GM19438 (cell line): ENCODE data around the gene MIPOL1.

Experiments
- ATAC-seq: cut with Tn5 transposase; IDR thresholded peaks from one replicate; pipeline ENCODE4 v1.9.1; 2021; ENCODE audit warnings: low read depth; ENCODE audit not compliant: unreplicated experiment

Gene MIPOL1

GRCh38 chr14:37593511-37594237 is 395.9 kb downstream of the MIPOL1 start:
- no peak for ATAC-seq

- ATAC-seq, result no peak
Observed at GRCh38 chr14:37594238-37594970, 396.7 kb downstream of the MIPOL1 start.

- ATAC-seq, result no peak
Observed at GRCh38 chr14:37594971-37595808, 397.5 kb downstream of the MIPOL1 start, which contains the start of the genes FOXA1 and TTC6. Gene FOXA1 (minus strand): TSS chr14:37595249. CDS start chr14:37594972, 277 bp downstream. Gene TTC6 (plus strand): TSS chr14:37595629. CDS start chr14:37622065, 26,436 bp downstream.

DNA sequence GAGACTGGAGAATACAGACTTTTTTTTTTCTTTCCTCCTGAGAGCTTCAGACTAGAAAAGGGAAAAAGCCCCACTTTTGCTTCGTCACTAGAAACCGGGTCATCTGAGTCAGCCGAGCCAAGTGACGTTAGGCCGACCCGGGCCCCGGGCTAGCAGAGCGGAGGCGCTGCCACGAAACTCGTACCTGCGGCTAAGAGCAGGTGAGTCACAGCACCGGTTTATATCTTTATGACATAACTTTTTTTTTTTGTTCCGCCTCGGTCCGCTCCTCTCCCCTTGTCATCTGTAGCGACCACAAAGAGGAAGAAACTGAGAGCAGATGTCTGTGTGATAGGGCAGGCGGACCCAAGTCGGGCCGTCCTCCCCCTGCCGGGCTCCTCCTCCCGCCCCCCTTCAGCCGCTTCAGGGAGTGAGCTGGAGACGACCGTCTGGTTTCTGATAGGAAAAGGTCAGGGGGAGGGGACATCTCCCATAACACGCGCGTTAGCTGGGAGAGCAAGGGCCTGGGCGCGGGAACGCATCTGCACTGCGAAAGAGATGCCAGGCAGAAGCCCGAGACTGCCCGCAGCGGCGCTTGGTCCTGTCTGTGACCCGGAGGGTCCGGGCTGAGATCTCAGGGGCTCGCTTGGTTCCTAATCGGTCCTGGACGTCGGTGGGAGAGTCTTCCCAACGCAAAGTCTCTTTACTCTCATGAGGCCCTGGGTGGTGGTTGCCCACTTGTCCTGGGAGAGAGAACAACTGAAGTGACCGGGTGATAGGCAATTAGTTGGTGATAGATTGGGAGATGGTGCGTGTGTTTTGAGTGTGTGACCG is 398.3 kb downstream of the MIPOL1 start:
- no peak for ATAC-seq

DNA sequence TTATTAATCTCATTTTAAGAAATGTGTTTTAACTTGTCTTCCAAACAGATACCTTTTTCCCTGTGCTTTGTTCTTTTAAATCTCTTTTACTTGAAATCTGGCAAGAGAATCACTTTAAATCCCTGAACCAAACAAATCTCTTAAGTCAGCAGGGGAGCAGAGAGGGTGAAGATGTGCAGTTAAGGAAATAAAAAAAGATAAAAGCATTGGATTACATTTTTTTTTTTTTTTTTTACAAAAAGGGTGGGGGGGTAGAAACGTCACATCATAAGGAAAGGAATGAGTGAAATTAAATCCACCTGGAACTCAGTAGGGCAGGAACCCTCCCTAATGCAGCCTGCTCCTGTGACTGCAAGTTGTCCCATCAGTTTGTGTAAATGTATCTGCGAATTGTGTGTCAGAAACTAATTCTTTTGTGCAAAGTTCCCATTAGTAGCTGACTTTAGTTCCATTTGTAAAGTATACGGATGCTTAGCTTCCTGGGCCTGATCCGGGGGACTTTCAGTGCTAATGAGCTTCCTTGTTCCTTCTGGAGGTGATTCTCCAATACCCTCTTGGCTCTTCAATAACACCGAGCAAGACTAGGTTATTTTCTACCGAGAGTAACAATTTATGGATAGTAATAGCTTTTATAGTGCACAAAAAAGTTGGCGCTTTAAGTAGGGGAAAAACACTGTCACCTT is 399.2 kb downstream of the MIPOL1 start:
- no peak for ATAC-seq

DNA sequence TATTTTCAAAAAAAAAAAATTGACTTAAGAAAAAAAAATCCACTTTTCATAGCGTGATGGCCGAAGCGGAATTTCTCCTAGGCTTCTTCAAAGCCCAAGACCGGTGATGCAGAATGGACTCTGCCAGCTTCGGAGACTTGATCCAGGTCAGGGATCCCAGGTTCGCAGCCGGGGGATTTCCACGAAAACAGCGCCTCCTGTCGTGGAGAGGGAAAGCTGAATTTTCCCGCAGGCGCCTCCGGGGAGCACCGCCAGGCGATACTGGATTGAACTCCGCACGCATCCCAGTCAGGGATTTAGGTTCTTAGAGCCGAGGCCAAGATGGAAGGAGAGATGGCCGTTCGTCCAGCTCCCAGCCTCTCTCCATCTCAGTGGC is 399.8 kb downstream of the MIPOL1 start:
- ATAC-seq, result no peak

- no peak for ATAC-seq
Observed at GRCh38 chr14:37597914-37598746, 400.4 kb downstream of the MIPOL1 start.

DNA sequence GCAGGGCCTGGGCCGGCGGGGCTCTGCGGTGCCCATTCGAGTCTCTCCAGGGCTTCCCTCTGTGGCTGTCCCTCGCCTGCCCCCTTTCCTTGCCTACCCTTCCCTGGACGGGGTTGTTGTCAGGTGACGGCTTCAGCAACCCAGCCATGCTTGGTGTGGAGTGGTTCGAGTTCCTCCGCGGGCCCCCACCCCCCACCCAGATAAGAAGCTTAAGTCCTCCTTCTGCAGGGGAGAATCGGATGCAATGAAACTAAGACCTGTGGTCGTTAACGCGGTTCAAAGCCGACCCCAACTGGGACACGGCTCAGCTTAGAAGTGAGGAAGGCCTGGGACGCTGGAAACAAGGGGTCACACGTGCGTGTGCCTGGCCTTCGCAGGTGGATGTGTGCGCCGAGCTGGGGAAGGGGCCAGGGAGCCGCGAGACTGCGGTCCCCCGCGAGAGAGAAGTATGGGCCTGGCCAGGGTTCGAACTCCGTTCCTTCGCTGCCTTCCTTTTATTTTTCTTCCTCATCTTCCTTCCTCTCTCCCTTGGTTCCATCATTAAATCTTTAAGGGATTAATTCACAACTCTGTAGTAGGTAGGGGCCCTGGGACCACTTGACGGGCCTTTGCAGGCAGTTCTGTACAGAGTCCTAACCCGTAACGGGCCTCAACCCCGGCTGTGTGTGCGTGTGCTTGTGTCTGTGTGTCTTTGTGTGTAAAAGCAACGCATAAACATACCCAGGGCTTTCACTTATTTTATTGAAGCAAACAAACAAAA is 401.2 kb downstream of the MIPOL1 start:
- ATAC-seq, result no peak

DNA sequence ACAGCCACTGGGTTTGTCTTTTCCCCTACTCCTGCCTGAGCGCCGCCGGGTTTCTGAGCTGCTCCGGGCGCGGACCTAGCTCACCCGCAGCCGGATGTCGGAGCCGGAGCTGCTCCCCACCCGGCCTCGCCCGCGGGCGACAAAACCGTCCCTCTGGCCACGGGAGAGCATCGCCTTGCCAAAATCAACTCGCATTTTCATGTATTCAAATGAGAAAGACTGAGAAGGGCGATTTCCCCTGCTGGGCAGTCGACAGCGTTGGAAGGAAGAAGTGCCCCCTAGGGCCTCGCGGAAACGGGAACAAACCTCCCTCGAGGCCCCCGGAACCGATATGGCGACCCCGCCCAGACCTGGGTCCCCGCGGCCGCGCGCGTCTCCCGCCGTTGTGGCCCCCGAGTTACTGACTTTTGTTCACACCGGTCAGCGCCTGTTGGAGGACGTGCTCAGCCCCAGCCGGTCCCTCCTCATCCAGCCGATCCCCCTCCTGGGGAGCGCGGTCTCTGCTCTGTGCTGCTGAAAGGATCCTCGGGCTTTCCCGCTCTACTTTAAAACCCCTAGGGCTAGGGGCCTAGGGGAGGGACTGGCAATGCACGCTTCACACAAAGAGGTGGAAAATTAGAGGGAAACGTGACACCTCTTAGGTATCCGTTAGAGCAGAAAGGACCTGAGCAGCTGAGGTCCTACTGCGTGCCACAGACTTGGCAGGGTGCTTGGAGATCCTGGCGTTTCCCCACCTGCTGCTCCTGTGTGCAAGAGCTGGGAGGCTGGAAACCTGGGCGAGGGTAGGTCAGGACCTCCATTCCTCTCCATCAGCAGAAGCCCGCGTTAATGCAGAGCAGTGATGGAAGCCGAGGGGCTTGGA is 402.0 kb downstream of the MIPOL1 start:
- no peak for ATAC-seq

DNA sequence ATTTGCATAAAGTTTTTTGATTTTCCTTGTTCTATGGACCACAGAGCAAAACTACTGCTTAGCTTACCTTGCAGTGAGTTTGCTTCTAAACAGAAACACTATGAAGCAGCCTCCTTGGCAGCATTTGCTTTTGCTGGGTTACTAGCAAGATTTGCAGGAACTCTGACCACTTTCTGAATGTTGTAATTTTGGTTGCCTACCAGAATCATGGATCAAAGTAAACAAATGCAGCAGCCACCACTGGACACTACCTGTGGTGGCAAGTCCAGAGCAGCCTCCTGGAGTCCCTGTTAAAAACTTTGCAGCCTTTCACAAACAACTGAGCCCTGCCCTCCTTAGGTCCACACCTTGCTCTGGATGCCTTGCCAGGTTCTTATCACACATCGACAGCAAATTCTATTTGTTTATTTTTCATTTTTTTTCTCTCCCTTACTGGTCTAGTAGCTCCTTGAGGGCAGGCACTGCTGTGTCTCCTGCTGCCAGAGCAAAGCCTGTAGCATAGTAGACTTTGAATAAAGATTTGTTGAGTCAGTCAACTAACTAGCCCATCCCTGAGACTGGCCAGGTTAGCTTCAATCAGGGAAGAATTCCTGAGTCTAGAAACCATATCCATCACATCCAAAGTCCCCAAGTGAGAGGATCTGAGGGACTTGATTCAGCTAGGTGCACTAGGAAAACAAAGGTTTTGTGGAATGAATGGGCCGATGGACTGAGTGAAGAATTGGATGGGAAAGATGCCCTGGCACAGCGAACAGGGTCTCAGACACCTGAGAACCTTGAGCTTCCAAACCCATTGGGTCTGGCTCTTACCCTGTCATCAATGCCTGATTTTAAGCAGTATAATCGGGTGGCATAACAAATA is 403.4 kb downstream of the MIPOL1 start:
- no peak for ATAC-seq

DNA sequence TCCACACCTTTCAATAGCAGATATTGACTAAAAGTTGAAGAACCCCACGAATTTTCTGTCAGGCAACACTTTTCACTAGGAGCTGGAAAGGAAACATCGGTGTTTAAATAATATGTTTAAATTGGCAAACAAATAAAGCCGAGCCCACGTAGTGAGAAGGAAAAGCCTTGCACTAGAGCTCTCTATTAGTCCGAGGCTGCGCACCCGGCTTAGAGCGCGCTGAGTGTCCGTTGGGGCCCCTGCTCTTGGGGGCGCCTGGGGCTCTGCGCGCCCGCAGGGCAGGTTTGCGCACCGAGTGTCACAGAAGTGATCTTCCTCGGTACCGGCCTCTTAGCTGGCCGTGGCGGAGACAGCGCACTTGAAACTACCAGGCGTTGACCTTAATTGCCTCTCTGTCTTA is 404.1 kb downstream of the MIPOL1 start:
- ATAC-seq, result no peak
